Activated T-cell treated with anti-CD3 and anti-CD28 coated beads, Interleukin-2, amount 50 U/mL, for 4 hours (primary cell): ENCODE data around the gene MYH8. TPM values are rescaled to one million over a fixed set of nuclear protein-coding genes. Genes with fewer than 3 reads are reported as not detected.

Experiments
- ATAC-seq, 2 donors: fragments of 200-7000 bp; cut with Tn5 transposase; one replicate each; pipeline ENCODE4 v1.10.0; 2021
- DNase-seq: peaks from one replicate; pipeline ENCODE4 v3.0.0-alpha.2; 2020
- H3K27me3 Mint-ChIP-seq: one replicate; pipeline ENCODE4 v1.8.0; 2021; ENCODE audit warnings: low read depth, mixed read lengths
- H3K36me3 Mint-ChIP-seq: one replicate; pipeline ENCODE4 v1.8.0; 2022; ENCODE audit warnings: mixed read lengths; ENCODE audit not compliant: insufficient read depth
- H3K4me1 Mint-ChIP-seq: one replicate; pipeline ENCODE4 v1.8.0; 2021; ENCODE audit warnings: low read depth, mixed read lengths
- H3K4me3 Mint-ChIP-seq: one replicate; pipeline ENCODE4 v1.8.0; 2021; ENCODE audit warnings: mild to moderate bottlenecking, moderate library complexity, mixed read lengths
- H3K9me3 Mint-ChIP-seq: one replicate; pipeline ENCODE4 v1.8.0; 2021; ENCODE audit warnings: mixed read lengths
- total RNA-seq, 3 donors: library from RNA; stranded (reverse); gene quantifications; one replicate each; pipeline ENCODE4 v1.2.1, GENCODE V29; 2021

Gene MYH8
- total RNA-seq, 3 donors from 2014 or later, result not detected

DNA sequence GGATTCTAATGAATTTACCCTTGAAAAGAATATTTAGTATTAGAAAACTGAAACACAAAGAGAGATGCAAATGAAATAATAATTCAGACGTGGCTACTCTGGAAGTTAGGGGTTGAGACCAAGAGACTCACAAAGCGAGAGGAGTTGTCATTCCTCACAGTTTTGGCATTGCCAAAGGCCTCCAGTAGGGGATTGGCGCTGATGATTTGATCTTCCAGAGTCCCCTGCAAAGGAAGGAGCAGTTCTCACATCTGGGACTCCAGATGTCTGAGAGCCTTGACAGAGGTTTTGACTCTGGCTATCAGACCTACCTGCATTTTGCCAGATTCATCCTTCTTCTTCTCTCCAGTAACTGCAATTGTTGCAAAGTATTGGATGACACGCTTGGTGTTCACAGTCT lies 6.6 kb downstream of the MYH8 start:
- Mint-ChIP-seq H3K9me3 (no peaks in the 10 kb centered on the region), H3K4me1 (no peaks in the 10 kb centered on the region)
- ATAC-seq, result no peak

DNA sequence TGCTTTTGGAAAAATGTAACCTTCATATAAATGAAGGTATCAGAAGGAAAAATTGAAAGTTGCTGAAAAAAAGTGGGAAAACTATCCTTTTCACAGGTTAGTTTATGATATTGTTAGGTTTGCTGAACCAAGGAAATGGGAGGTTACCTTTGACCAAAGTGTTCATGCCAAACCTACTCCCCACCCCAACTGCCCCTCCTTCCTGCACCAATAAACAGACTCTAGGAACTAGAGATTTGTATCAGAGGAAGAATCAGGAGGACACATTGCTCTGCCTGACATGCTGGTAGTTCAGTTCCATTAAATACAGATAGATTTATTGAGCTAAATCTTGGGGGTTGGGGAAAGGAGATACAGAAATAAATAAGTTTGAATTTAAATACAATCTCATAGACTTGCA lies 18.2 kb downstream of the MYH8 start:
- DNase-seq (no peak), ATAC-seq (no peak)
- Mint-ChIP-seq H3K9me3 (no peaks in the 10 kb centered on the region), H3K27me3 (no peaks in the 10 kb centered on the region), H3K36me3 (no peaks in the 10 kb centered on the region), H3K4me1 (no peaks in the 10 kb centered on the region), H3K4me3 (no peak overlapping the region)

More for the DNA sequence above, 6.6 kb downstream of the MYH8 start:
- H3K27me3 Mint-ChIP-seq, result no peaks in the 10 kb centered on the region
- no peak for DNase-seq
- no peaks in the 10 kb centered on the region for H3K36me3 Mint-ChIP-seq
- H3K4me3 Mint-ChIP-seq, result no peak overlapping the region

DNA sequence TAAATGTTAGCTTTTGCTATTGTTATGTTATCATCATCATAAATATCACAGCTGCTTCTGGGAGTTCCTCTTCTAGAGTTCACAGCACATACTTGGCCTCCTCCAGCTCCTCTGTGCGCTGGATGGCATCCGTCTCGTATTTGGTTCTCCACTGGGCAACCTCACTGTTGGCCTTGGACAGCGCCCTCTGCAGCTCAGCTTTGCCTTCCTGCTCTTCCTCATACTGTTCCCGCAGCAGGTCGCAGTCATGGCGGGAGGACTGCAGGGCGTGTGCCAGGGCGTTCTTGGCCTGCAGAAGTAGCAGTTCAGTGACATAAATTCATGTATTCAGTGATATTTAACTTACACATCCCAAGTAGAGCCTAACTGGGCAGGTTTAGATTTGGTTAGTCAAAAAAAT lies 23.4 kb downstream of the MYH8 start:
- H3K4me1 Mint-ChIP-seq, result no peaks in the 10 kb centered on the region
- no peaks in the 10 kb centered on the region for H3K9me3 Mint-ChIP-seq
- H3K27me3 Mint-ChIP-seq, result peaks cover 7% of the 10 kb centered on the region
- DNase-seq, result no peak
- H3K4me3 Mint-ChIP-seq, result no peak overlapping the region
- ATAC-seq, result no peak
- no peaks in the 10 kb centered on the region for H3K36me3 Mint-ChIP-seq

DNA sequence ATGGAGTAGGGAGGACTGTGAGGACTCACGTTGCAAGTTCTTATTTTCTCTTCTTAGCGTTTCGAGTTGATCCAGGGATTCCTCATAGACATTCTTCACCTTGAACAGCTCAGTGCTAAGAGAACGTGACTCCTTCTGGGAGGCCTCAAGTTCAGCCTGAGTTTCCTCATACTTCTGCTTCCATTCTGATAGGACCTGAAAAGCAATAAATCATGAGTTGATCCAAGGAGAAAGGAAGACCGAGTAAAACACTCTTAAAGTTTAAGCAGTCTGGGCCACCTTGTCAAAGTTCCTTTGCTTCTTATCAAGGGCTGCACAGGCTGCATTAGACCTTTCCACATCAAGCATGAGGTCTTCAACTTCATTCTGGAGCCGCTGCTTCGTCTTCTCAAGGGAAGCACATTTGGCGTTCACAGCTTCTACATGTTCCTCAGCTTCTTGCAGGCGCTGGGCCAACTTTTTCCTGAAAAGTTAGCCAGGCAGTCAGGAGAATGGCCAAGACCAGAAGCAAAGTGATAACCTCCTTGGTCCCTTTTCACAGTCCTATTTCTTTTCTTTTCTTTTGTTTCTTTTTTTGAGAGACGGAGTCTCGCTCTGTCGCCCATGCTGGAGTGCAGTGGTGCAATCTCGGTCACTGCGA lies 25.1 kb downstream of the MYH8 start:
- H3K4me3 Mint-ChIP-seq, result no peak overlapping the region
- H3K4me1 Mint-ChIP-seq, result no peaks in the 10 kb centered on the region
- DNase-seq, result no peak
- peaks cover 7% of the 10 kb centered on the region for H3K27me3 Mint-ChIP-seq
- H3K9me3 Mint-ChIP-seq, result no peaks in the 10 kb centered on the region
- no peaks in the 10 kb centered on the region for H3K36me3 Mint-ChIP-seq
- ATAC-seq, result no peak

DNA sequence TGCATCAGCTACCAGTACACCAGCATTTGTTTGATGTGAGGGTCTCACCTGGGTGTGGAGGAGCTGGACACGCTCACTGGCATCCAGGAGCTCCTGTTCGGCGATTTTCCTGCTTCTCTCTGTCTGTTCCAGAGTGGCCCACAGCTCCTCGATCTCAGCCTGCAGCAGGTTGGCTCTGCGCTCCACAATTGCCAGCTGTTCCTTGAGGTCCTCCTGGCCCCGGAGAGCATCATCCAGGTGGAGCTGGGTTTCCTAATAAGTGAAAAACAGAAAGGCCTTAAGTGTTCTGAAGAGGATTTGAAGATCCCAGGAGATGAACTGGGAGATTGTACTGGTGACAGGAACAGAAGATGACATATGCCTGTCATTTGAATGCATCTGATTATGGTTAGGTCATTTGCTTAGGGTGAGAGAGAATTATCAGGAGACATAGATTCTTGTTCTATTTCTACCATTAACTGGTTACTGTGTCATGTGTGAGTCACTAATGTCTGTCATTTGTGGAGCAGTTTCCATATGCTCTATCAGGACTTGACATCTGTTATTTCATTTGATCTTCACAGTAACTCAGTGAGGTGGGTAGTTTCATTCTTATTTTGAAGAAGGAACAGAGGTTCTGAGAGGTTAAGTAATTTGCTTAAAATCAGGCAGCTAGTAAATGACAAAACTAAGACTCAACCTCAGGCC lies 27.4 kb downstream of the MYH8 start:
- peak; percentile 41 to 55 for ATAC-seq

DNA sequence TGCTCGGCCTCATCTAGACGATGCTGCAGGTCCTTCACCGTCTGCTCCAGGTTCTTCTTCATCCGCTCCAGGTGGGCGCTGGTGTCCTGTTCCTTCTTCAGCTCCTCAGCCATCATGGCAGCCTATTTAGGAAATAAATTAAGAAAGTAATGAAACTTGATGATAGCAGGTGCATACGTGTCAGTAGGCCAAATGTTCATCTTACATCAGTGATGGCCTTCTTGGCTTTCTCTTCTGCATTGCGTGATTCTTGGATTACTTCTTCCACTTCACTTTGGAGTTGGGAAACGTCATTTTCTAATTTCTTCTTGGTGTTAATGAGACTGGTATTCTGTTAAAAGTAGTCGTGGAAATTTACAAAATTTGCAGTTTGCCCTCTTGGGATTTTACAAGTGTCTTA lies 28.9 kb downstream of the MYH8 start:
- DNase-seq (no peak), ATAC-seq (no peak)
- no peak overlapping the region for H3K4me3 Mint-ChIP-seq
- peaks cover 10% of the 10 kb centered on the region for H3K27me3 Mint-ChIP-seq
- no peaks in the 10 kb centered on the region for H3K4me1 Mint-ChIP-seq
- H3K36me3 Mint-ChIP-seq, result no peaks in the 10 kb centered on the region
- no peaks in the 10 kb centered on the region for H3K9me3 Mint-ChIP-seq

More for the DNA sequence above, 27.4 kb downstream of the MYH8 start:
- H3K36me3 Mint-ChIP-seq, result no peaks in the 10 kb centered on the region
- H3K9me3 Mint-ChIP-seq, result no peaks in the 10 kb centered on the region
- H3K4me1 Mint-ChIP-seq, result no peaks in the 10 kb centered on the region
- DNase-seq, result no peak
- peaks cover 10% of the 10 kb centered on the region for H3K27me3 Mint-ChIP-seq
- no peak overlapping the region for H3K4me3 Mint-ChIP-seq

DNA sequence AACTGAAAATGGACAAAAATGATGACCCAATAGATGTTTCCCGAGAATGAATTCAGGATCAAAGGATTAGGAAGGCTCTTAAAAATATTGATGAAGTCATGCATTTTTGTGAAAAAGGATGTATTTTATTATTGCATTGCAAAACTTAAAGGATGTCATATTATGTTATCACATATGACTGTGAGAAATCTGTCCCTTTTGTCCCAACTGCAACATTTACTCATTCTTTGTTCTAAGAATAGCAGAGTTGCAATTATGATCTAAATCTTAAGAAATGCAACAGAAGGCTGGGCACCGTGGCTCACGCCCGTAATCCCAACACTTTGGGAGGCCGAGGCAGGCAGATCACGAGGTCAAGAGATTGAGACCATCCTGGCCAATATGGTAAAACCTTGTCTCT lies 35.9 kb downstream of the MYH8 start:
- H3K27me3 Mint-ChIP-seq, result peaks cover under 1% of the 10 kb centered on the region
- no peak for DNase-seq
- no peaks in the 10 kb centered on the region for H3K4me1 Mint-ChIP-seq
- H3K36me3 Mint-ChIP-seq, result no peaks in the 10 kb centered on the region
- H3K4me3 Mint-ChIP-seq, result no peak overlapping the region
- no peaks in the 10 kb centered on the region for H3K9me3 Mint-ChIP-seq
- ATAC-seq, result no peak

DNA sequence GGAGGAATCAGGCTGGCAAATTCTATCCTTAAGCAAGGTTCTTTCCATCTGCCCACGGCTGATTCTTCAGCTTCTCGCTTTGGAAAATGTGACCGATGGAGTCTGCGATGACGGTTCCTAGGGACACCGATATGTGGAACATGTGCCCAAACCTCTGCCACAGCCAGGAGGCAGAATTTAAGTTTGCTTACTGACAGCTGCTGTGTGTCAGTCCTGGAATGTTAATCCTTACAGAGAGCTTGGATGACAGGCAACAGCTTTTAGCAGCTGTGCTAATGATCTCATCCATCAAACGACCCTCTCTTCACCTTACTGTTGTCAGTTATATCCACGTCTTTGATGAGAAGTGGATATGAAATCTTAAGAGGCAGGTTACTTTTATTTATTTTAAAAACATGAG lies 37.6 kb downstream of the MYH8 start:
- DNase-seq, result no peak
- H3K9me3 Mint-ChIP-seq, result no peaks in the 10 kb centered on the region
- no peaks in the 10 kb centered on the region for H3K4me1 Mint-ChIP-seq
- no peaks in the 10 kb centered on the region for H3K36me3 Mint-ChIP-seq
- no peak overlapping the region for H3K4me3 Mint-ChIP-seq
- H3K27me3 Mint-ChIP-seq, result no peaks in the 10 kb centered on the region
- no peak for ATAC-seq

DNA sequence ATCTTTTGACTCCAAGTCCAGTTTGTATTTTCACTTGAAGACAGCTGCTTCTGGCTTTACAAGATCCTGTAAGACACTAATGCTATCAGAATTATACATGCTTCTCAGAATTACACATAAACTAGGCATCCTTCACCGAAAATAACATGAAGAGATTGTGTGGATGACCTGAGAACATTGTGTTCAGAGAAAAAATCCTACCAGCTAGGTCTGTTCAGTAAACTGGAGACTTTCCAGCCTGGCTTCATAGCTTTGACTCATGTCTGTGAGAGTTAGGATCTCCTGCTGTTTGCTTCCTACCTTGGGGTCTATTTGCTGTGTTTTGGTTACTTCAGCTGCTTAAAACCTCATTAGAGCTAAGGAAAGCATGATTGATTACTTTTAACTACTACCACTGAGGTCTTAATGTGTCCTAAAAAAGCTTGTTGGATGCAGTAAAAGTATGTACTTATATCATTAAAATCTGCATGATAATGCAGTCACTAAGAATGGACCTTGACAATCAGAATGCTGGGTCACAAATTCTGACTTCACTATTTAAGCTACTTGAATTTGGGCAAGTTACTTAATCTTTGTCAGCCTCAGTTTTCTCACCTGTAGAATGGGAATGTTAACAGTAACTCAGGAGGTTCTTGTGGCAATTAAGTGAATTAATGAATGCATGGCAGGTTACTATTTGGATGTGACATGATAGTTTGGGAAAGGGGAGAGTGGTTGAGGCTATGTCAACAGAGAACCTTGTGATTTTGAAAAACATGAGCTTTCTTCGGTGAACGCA lies 40.9 kb downstream of the MYH8 start:
- ATAC-seq (no peak), DNase-seq (no peak)
- Mint-ChIP-seq H3K9me3 (no peaks in the 10 kb centered on the region), H3K4me1 (no peaks in the 10 kb centered on the region), H3K27me3 (no peaks in the 10 kb centered on the region), H3K36me3 (no peaks in the 10 kb centered on the region), H3K4me3 (no peak overlapping the region)

DNA sequence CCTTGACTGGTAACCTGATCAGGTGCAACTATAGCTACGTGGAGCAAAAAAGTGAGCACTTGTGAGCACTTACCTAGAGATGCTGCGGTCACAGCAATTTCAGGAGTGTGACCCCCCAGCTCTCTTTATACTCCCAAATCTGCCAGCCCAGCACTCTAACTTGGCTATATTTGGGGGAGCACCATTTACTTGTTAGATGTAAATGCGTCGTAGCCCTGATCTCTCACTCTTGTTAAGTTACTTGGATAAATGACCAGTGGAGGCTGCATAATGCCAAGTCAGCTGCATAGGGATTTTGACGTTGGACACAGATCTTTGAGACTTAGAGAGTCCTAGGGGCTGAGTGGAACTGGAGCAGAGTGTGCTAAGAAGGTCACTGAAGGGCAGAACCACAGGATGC lies 48.8 kb downstream of the MYH8 start, which contains the start of gene MYH13:
TSS of gene MYH13 (minus strand) at position 101 of the 400 bp plus-strand sequence. CDS start 8,476 bp downstream, outside the sequence.
- Mint-ChIP-seq H3K27me3 (peaks cover 7% of the 10 kb centered on the region), H3K9me3 (no peaks in the 10 kb centered on the region), H3K36me3 (no peaks in the 10 kb centered on the region), H3K4me1 (no peaks in the 10 kb centered on the region), H3K4me3 (no peak within 1 kb of the TSS)
- no peak for DNase-seq
- no peak for ATAC-seq

DNA sequence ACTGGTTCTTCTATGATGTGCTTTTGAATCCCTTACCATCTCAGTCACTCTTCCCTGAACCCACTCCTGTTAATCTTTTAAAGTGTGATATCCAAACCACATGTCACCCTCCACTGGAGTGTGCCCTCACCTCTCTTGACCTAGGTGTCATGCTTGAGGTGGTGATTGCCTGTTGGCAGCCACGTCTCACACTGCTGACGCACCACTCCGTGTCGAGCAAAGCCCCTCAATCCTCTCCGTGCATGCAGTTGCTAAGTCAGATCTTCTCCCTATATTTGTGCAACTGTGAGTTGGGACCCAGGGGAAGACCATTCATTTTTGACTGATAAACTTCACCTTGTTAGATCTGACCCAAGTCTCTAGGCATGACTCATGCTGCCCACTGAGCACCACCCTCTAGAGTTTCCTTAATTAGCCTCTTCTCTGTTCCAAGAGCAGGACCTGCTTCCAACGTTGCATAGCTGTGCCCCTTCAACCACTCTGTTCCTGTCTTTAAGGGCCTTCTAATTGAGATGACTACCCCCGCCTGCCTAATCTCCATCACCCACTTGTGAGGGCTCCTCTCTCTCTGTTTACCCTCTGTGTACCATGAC lies 51.6 kb downstream of the MYH8 start:
- no peaks in the 10 kb centered on the region for H3K4me1 Mint-ChIP-seq
- ATAC-seq, result no peak
- H3K36me3 Mint-ChIP-seq, result no peaks in the 10 kb centered on the region
- H3K9me3 Mint-ChIP-seq, result no peaks in the 10 kb centered on the region
- no peak for DNase-seq
- H3K27me3 Mint-ChIP-seq, result peaks cover 7% of the 10 kb centered on the region
- no peak overlapping the region for H3K4me3 Mint-ChIP-seq

DNA sequence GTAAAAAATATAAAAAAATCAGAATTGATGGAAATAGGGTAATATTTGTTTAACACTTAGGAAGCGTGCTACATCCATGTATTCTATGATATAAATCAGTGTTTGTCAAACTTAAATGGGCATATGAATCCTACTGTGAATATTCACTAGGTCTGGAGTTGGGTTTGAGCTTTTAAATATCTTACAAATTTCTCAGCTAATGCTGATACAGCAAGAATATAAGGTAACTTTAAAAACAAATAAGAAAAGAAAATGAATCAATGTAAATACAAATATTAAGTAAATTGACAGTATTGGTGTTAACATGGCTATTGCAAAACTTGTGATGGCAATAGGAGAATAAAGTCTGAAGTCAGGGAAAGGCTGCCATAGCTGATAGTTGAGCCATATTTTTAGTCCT lies 52.5 kb downstream of the MYH8 start:
- no peaks in the 10 kb centered on the region for H3K9me3 Mint-ChIP-seq
- peaks cover 5% of the 10 kb centered on the region for H3K27me3 Mint-ChIP-seq
- no peaks in the 10 kb centered on the region for H3K36me3 Mint-ChIP-seq
- DNase-seq (no peak), ATAC-seq (no peak)
- no peaks in the 10 kb centered on the region for H3K4me1 Mint-ChIP-seq
- no peak overlapping the region for H3K4me3 Mint-ChIP-seq

DNA sequence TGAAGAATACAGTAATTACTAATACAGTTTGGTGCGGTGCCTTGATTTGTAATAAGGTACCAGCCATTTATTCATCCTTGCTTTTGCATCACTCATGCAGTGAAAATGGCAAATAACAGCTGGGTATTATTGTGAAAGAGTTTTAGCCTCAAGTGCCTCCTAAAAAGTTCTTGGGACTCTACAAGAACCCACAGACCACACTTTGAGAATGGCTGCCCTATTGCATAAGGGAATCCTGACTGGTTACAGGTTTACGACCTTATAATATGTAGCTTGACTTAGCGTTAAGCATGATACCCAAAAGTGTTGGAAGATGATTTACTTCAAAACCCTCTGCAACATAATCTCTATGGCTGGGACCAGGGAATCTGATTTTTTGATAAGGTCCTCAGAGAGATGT lies 53.2 kb downstream of the MYH8 start:
- DNase-seq, result no peak
- ATAC-seq, result no peak
- no peaks in the 10 kb centered on the region for H3K36me3 Mint-ChIP-seq
- H3K4me3 Mint-ChIP-seq, result no peak overlapping the region
- no peaks in the 10 kb centered on the region for H3K9me3 Mint-ChIP-seq
- no peaks in the 10 kb centered on the region for H3K4me1 Mint-ChIP-seq
- peaks cover 5% of the 10 kb centered on the region for H3K27me3 Mint-ChIP-seq

DNA sequence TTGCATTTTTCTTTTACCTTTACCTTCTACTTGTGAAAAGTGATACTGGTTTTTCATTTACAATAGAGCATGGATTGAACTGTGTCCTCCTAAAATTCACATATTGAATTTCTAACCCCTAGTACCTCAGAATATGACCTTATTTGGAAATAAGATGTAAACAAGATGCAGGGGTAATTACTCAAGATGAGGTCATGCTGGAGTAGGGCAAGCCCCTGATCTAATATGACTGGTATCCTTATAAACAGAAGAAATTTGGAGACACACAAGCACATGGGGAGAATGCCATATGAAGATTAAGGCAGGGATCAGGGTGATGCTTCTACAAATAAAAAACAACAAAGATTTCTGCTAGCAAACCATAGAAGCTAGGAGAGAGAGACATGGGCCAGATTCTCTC lies 61.2 kb downstream of the MYH8 start:
- Mint-ChIP-seq H3K27me3 (no peaks in the 10 kb centered on the region), H3K36me3 (no peaks in the 10 kb centered on the region), H3K4me1 (no peaks in the 10 kb centered on the region), H3K4me3 (no peak overlapping the region), H3K9me3 (no peaks in the 10 kb centered on the region)
- ATAC-seq (no peak), DNase-seq (no peak)
